ENCODE measurements around the gene UBE2D3. TPM values are rescaled to one million over a fixed set of nuclear protein-coding genes. Genes with fewer than 3 reads are reported as not detected.

UBE2D3 gene
- total and polyA plus RNA-seq, 2 of the 4 experiments (the other 2 are of a cell fraction) = 233 to 387 TPM

GRCh38 chr4:102779204-102779603, 48.1 kb downstream of the UBE2D3 start:
- Histone ChIP-seq H3K36me3 (ENCODE audit: control insufficient read depth, insufficient read depth, low read length) (no peaks in the 10 kb centered on the region), H4K20me1 (ENCODE audit: insufficient read depth, low read length) (no peaks in the 10 kb centered on the region), H3K4me2 (ENCODE audit: low read depth, low read length) (no peak overlapping the region), H3K56ac (ENCODE audit: extremely low read depth, insufficient read depth, low read length) (no peak overlapping the region), H2BK15ac (ENCODE audit: low read depth, low read length) (no peak overlapping the region), H4K5ac (ENCODE audit: low read depth, low read length) (no peak overlapping the region), H3K9ac (ENCODE audit: low read depth, low read length) (no peak overlapping the region), H3K4ac (ENCODE audit: low read depth, low read length) (no peak overlapping the region), H3K23ac (ENCODE audit: low read depth, low read length) (no peak overlapping the region), H3K14ac (replicated peaks; ENCODE audit: low read depth, low read length) (no peak overlapping the region), H2BK20ac (ENCODE audit: low read depth, low read length) (no peak overlapping the region), H2AK9ac (replicated peaks; ENCODE audit: low read depth, low read length, poor library complexity) (no peak overlapping the region), H3K27me3 (ENCODE audit: control insufficient read depth, insufficient read depth, low read length) (no peaks in the 10 kb centered on the region), H2BK5ac (ENCODE audit: low read depth, low read length, poor library complexity, severe bottlenecking) (no peak overlapping the region), H3K18ac (ENCODE audit: low read depth, low read length) (no peak overlapping the region), H2BK120ac (ENCODE audit: low read depth, low read length) (no peak overlapping the region), H3K27ac (ENCODE audit: insufficient read depth, low read length) (no peak overlapping the region), H2AFZ (replicated peaks; ENCODE audit: low read length, poor library complexity) (no peak overlapping the region), H2AK5ac (ENCODE audit: low read depth, low read length) (no peak overlapping the region), H3K9me3 (ENCODE audit: control insufficient read depth, insufficient read depth, low read length) (no peaks in the 10 kb centered on the region), H4K8ac (ENCODE audit: low read depth in 2 of 2, low read length in 2 of 2) (no peak overlapping the region), H3K4me1 (ENCODE audit: control insufficient read depth, insufficient read depth, low read length) (no peaks in the 10 kb centered on the region), H3K9me1 (ENCODE audit: insufficient read depth, low read length) (no peaks in the 10 kb centered on the region), H3K79me1 (ENCODE audit: low read depth in 1 of 2, low read length in 2 of 2) (no peaks in the 10 kb centered on the region), H4K91ac (ENCODE audit: insufficient read depth, low read depth, low read length) (no peak overlapping the region), H3K4me3 (ENCODE audit: insufficient read depth, low read depth, low read length) (no peak overlapping the region)
- in situ Hi-C loops (cut with MboI; ENCODE audit: low sequenced_read_pairs) = no loop called here
- ChIA-PET POLR2A (ENCODE audit: unreplicated experiment) (no interaction called here), CTCF (interaction anchor here (1.2 kb wide), 1 partner anchor 15 kb away, joined by 4 read pairs; no protein-coding TSS in a partner anchor)
- dilution Hi-C loops (cut with HindIII; ENCODE audit: low sequenced_read_pairs, unreplicated experiment) = no loop called here
- no peak for DNase-seq
- no TSS peak for BruUV-seq (replicated peaks)
- intact Hi-C loops (cut with micrococcal nuclease) = no loop called here
- TF ChIP-seq ELK1 (IDR thresholded peaks at IDR 0.05; ENCODE audit: borderline replicate concordance, low read depth, low read length) = no peak
- TF ChIP-seq MXI1 (IDR thresholded peaks at IDR 0.05; ENCODE audit: borderline replicate concordance, low read depth, low read length) = no peak
- TF ChIP-seq SMC3 (IDR thresholded peaks at IDR 0.05; ENCODE audit: low read depth, low read length) = no peak
- TF ChIP-seq CHD1 (IDR thresholded peaks at IDR 0.05; ENCODE audit: low read depth, low read length) = no peak
- TF ChIP-seq BHLHE40 (IDR thresholded peaks at IDR 0.05; ENCODE audit: low read depth, low read length) = no peak
- no peak for TF ChIP-seq RFX5 (IDR thresholded peaks at IDR 0.05; ENCODE audit: low read depth, low read length)
- TF ChIP-seq MAFK (IDR thresholded peaks at IDR 0.05; ENCODE audit: low read depth, low read length) = no peak
- TF ChIP-seq NFE2L2 (IDR thresholded peaks at IDR 0.05; ENCODE audit: low read depth, low read length) = no peak
- TF ChIP-seq POLR2A (IDR thresholded peaks at IDR 0.05; ENCODE audit: low read depth, low read length) = no peak
- no peak for TF ChIP-seq FOS (IDR thresholded peaks at IDR 0.05; ENCODE audit: low read depth, low read length)
- TF ChIP-seq MAZ (IDR thresholded peaks at IDR 0.05; ENCODE audit: borderline replicate concordance, low read depth, low read length) = no peak
- TF ChIP-seq CEBPB (IDR thresholded peaks at IDR 0.05; ENCODE audit: low read depth, low read length) = no peak
- TF ChIP-seq RAD21 (IDR thresholded peaks at IDR 0.05; ENCODE audit: low read length) = no peak
- TF ChIP-seq CTCF (conservative IDR thresholded peaks at IDR 0.05; ENCODE audit: low read depth, low read length) = no peak
- TF ChIP-seq USF2 (IDR thresholded peaks at IDR 0.05; ENCODE audit: low read depth, low read length) = no peak
- TF ChIP-seq RCOR1 (IDR thresholded peaks at IDR 0.05; ENCODE audit: insufficient replicate concordance, low read length) = no peak
- no CpG with 5 or more reads among the region's 4 CpGs for WGBS, 2 experiments (ENCODE audit: extremely low coverage in 2 of 2, insufficient read length in 1 of 2)
- ATAC-seq (ENCODE audit: low read depth) = no peak

Measured in IMR-90 (cell line).